HFFc6 (cell line): Measurements from ENCODE around the gene MYH10. TPM values are rescaled to one million over a fixed set of nuclear protein-coding genes. Genes with fewer than 3 reads are reported as not detected.

Experiments used
- DNase-seq: peaks from one replicate; pipeline ENCODE4 v3.0.0-alpha.2; 2018
- H3K27ac Mint-ChIP-seq: 2 replicates; pipeline ENCODE4 v1.8.0; 2020; ENCODE audit warnings: mild to moderate bottlenecking, mixed read lengths
- H3K27me3 Mint-ChIP-seq: 2 replicates; pipeline ENCODE4 v1.8.0; 2021; ENCODE audit warnings: mild to moderate bottlenecking, moderate library complexity, mixed read lengths; ENCODE audit not compliant: insufficient read depth
- H3K36me3 Mint-ChIP-seq: 2 replicates; pipeline ENCODE4 v1.8.0; 2021; ENCODE audit warnings: low read depth, mixed read lengths
- H3K4me1 Mint-ChIP-seq: 2 replicates; pipeline ENCODE4 v1.8.0; 2020; ENCODE audit warnings: low read depth, mixed read lengths
- H3K4me3 Mint-ChIP-seq: 2 replicates; pipeline ENCODE4 v1.8.0; 2020; ENCODE audit warnings: mild to moderate bottlenecking, moderate library complexity, mixed read lengths
- H3K9me3 Mint-ChIP-seq: 2 replicates; pipeline ENCODE4 v1.8.0; 2020; ENCODE audit warnings: mild to moderate bottlenecking, mixed read lengths
- total RNA-seq, 6 experiments: library from RNA; stranded (reverse); fragmentation: NEBNext Ultra II Directional; extraction: Animal tissue kit (Norgen Biotek cat#: 25700); gene quantifications; 2 replicates in 1 of 6; 3 replicates in 5 of 6; pipeline ENCODE4 v1.2.3, GENCODE V29; 2021
- TF ChIP-seq, protein P1 (sequence below): fragments of 200-600 bp; sonication (generic); IDR thresholded peaks from 2 replicates; pipeline ENCODE4 v1.5.0; 2021; ENCODE audit warnings: antibody characterized with exemption, mild to moderate bottlenecking

MYH10 gene
- total RNA-seq, 6 experiments from 2014 or later: 54.0 to 63.3 (median 58.3) TPM

DNA sequence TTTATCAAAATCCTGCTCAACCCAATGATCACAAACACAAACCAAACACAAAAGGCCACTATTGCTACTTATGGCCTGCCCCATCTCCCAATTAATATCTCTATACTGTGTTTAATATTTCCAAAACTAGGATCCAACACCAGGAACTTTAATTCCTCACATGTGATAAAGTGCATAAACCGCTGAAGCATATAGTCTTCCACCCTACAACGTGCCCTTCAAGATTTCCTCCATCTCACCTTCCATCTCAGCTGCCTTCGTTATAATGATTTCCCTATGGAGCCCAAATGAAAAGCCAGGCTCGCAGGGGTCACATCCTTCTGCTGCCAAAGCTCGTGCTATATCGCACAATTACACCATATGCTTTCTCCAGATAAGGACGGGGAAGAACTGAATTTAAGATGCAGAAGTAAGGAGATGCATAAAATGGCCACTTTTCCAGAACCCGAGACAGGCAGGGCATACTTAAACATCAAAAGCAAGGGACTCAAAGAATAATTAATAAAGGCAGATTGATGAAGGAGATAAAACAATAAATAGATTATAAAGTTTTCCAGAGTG, 1.8 kb downstream of the MYH10 start:
- peak overlapping the region; percentile 92 for H3K27ac Mint-ChIP-seq
- H3K4me3 Mint-ChIP-seq: peak overlapping the region; percentile 97
- H3K27me3 Mint-ChIP-seq: peaks cover 5% of the 10 kb centered on the region; the same call in 1 of the 2 replicates
- no peaks in the 10 kb centered on the region for H3K9me3 Mint-ChIP-seq
- TF ChIP-seq, protein P1, sequence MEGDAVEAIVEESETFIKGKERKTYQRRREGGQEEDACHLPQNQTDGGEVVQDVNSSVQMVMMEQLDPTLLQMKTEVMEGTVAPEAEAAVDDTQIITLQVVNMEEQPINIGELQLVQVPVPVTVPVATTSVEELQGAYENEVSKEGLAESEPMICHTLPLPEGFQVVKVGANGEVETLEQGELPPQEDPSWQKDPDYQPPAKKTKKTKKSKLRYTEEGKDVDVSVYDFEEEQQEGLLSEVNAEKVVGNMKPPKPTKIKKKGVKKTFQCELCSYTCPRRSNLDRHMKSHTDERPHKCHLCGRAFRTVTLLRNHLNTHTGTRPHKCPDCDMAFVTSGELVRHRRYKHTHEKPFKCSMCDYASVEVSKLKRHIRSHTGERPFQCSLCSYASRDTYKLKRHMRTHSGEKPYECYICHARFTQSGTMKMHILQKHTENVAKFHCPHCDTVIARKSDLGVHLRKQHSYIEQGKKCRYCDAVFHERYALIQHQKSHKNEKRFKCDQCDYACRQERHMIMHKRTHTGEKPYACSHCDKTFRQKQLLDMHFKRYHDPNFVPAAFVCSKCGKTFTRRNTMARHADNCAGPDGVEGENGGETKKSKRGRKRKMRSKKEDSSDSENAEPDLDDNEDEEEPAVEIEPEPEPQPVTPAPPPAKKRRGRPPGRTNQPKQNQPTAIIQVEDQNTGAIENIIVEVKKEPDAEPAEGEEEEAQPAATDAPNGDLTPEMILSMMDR: no peak
- DNase-seq: no peak
- H3K4me1 Mint-ChIP-seq: peaks cover 31% of the 10 kb centered on the region
- no peaks in the 10 kb centered on the region for H3K36me3 Mint-ChIP-seq

DNA sequence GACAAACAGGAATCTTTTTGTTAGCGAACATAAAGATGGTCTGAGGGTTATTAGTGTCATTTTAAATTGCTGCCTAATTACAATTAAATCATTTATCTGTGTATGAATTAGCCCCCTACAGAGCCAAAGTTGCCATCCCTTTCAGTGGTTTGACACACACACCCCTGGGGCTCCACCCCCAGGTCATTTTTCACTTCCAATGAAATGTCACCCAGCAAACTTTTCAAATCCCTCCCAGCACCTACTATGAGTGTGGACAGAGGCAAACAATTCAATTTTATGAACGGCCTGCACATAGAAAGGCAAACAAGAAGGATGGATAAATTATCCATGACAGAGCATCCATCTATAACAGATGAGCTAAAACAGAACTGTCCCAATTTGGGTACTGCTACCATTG, 2.4 kb downstream of the MYH10 start:
- Mint-ChIP-seq H3K4me1 (peaks cover 36% of the 10 kb centered on the region), H3K36me3 (peaks cover under 1% of the 10 kb centered on the region; the same call in 1 of the 2 replicates), H3K4me3 (peak overlapping the region; percentile 97), H3K27me3 (peaks cover 4% of the 10 kb centered on the region; the same call in 1 of the 2 replicates), H3K27ac (no peak overlapping the region), H3K9me3 (no peaks in the 10 kb centered on the region)
- no peak for DNase-seq
- TF ChIP-seq, protein P1: no peak

DNA sequence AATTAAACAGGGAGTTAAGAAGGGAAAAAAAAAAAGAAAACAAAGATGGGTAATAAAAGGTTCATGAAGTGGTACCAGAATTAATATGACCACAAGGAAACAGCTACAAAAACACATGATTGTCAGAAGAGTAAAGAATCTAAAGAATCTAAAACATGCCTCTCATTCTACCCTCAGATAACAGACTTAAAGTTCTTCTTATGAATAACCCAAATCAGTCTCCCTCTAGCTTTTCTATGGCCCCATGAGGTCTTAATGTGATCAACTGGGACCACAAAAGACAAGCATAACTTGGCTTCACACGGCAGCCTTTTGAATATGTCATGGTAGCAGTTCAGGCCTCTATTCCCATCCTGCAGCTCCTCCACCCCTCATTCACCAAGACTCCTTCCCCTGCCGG, 6.9 kb downstream of the MYH10 start:
- TF ChIP-seq, protein P1: no peak
- Mint-ChIP-seq H3K36me3 (peaks cover 38% of the 10 kb centered on the region), H3K4me1 (peaks cover 59% of the 10 kb centered on the region), H3K27me3 (no peaks in the 10 kb centered on the region), H3K4me3 (no peak overlapping the region), H3K9me3 (no peaks in the 10 kb centered on the region), H3K27ac (no peak overlapping the region)
- DNase-seq: no peak

DNA sequence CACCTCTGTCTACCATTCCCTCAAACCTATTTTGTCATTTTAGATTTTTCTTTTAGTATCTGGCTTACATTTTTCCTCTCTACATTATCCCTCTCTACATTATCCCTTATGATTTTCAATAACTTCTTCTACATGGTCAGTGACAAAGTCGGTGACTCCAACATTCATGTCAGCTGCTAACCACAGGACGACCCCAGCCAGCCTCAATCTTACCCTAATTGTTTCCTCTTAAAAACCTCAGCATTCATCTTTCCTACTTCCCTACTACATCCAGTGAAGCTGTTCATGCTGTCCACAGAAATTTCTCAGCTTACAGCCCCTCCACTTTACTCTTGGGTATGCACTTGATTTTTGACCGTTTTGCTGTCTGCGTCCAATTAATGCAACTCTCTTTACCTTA, 8.3 kb downstream of the MYH10 start:
- Mint-ChIP-seq H3K4me1 (peaks cover 49% of the 10 kb centered on the region), H3K36me3 (peaks cover 39% of the 10 kb centered on the region), H3K27ac (no peak overlapping the region), H3K9me3 (no peaks in the 10 kb centered on the region), H3K4me3 (no peak overlapping the region; the same call in 1 of the 2 replicates), H3K27me3 (no peaks in the 10 kb centered on the region)
- no peak for DNase-seq
- TF ChIP-seq, protein P1: no peak

DNA sequence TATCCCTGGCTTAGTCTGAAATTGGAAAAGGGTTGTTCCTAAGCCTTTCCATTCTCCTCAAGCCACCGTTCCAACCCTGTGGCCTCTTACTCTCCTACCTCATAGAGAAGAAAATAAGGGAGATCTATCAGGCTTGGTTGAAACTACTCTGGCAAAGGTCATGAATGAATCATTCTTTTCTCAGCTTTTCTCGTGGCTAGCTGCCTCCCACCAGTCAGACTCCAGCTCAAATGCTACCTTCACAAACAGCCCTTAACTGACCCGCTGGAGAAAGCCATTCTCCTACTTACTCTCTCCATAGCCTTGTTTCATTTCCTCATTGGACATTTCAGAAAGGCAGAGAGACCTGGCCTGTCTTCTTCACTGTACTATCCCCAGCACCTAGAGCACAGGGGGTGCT, 8.9 kb downstream of the MYH10 start:
- H3K27me3 Mint-ChIP-seq: no peaks in the 10 kb centered on the region
- H3K9me3 Mint-ChIP-seq: no peaks in the 10 kb centered on the region
- H3K36me3 Mint-ChIP-seq: peaks cover 39% of the 10 kb centered on the region
- H3K27ac Mint-ChIP-seq: no peak overlapping the region
- no peak overlapping the region for H3K4me3 Mint-ChIP-seq
- DNase-seq: peak; percentile 6
- TF ChIP-seq, protein P1: no peak
- peaks cover 51% of the 10 kb centered on the region for H3K4me1 Mint-ChIP-seq
